Prostate gland (tissue), 2 donors: ENCODE data around the gene HS6ST2. TPM values are rescaled to one million over a fixed set of nuclear protein-coding genes. Genes with fewer than 3 reads are reported as not detected.

Experiments
- DNase-seq: peaks from one replicate; pipeline ENCODE4 v3.0.0-alpha.2; 2019; ENCODE audit warnings: low spot score
- H3K27ac ChIP-seq, 2 donors: fragments of 200-600 bp; sonication (generic); 2 replicates each; pipeline ENCODE4 v1.5.1; 2017 to 2019
- H3K27me3 ChIP-seq: fragments of 200-600 bp; sonication (generic); replicated peaks from 2 replicates; pipeline ENCODE4 v1.5.1; 2019; ENCODE audit not compliant: insufficient read depth
- H3K36me3 ChIP-seq, 2 donors: fragments of 200-600 bp; sonication (generic); 1 replicate in 1 of 2; 2 replicates in 1 of 2; pipeline versions ENCODE4 v1.5.1 to v1.8.1; 2017 to 2019
- H3K4me1 ChIP-seq: fragments of 200-600 bp; sonication (generic); replicated peaks from 2 replicates; pipeline ENCODE4 v1.5.1; 2019
- H3K4me3 ChIP-seq, 2 donors: fragments of 200-600 bp; sonication (generic); 2 replicates each; pipeline ENCODE4 v1.5.1; 2017 to 2019
- H3K9me3 ChIP-seq: fragments of 200-600 bp; sonication (generic); 2 replicates; pipeline ENCODE4 v1.5.1; 2017
- POLR2A ChIP-seq: fragments of 450-650 bp; IDR thresholded peaks from one replicate; pipeline ENCODE4 v1.6.1; 2016; ENCODE audit warnings: antibody characterized with exemption, mild to moderate bottlenecking
- POLR2AphosphoS5 ChIP-seq: sonication (generic); formaldehyde crosslinking; IDR thresholded peaks from one replicate; pipeline ENCODE4 v1.6.1; 2017; ENCODE audit warnings: antibody characterized with exemption
- WGBS: methylation state at CpG from one replicate; pipeline ENCODE4 v1.1.5; 2018; 5-methylcytosine and 5-hydroxymethylcytosine counted together
- intact Hi-C: fragments of 100-400 bp; cut with DNase I; formaldehyde crosslinking; loops from one replicate; pipeline ENCODE4 v1.14.2; 2022
- total RNA-seq, 2 donors: library from RNA; depleted of rRNA; stranded (reverse); fragments of >200 nt; gene quantifications; one replicate each; pipeline ENCODE4 v1.1.0, GENCODE V29; 2016
- TF ChIP-seq, protein P1 (sequence below), 4 experiments: fragments of 200-600 bp in 2 of 4; fragments of 450-650 bp in 2 of 4; sonication (generic) in 2 of 4; IDR thresholded peaks; 1 replicate in 3 of 4; 2 replicates in 1 of 4; pipeline ENCODE4 v1.5.1; 2016 to 2019; ENCODE audit warnings: antibody characterized with exemption in 4 of 4, mild to moderate bottlenecking in 2 of 4, moderate library complexity in 2 of 4

HS6ST2 gene
- total RNA-seq, 2 donors from 2014 or later: 1.1 to 6.1 TPM

DNA sequence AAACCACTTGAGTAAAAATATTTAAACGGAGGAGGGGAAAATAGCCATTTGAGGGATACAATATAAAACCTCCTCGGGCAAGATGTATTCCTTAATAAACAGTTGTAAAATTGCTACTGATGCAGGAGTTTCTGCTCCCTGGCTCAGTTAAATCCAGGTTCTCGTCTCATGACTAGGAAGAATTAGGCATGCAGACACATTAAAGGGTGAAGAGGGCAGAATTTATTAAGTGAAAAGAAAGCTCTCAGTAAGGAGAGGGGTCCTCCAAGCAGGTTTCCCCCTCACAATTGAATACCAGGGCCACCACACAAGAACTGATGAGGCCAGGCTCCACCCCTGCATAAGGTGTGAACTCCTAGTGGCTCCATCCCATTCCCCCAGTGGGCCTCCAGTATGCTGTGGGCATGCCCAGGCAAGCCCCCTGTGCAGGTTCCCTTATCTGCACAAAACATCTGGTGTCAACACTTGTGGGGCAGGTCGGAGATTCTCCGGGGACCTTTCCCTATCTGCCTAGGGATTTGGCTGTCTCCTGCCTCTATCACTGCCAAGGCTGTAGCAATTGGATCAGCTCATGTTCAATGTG lies 80.4 kb downstream of the HS6ST2 start:
- Histone ChIP-seq H3K27me3 (no peaks in the 10 kb centered on the region), H3K4me1 (no peaks in the 10 kb centered on the region), H3K9me3 (no peaks in the 10 kb centered on the region), H3K36me3 (no peaks in the 10 kb centered on the region), H3K27ac (no peak overlapping the region), H3K4me3 (no peak overlapping the region)
- intact Hi-C loops: no loop called here
- 39% methylated on average over 5 of the region's 5 CpGs for WGBS
- no peak for TF ChIP-seq POLR2A
- TF ChIP-seq, protein P1, sequence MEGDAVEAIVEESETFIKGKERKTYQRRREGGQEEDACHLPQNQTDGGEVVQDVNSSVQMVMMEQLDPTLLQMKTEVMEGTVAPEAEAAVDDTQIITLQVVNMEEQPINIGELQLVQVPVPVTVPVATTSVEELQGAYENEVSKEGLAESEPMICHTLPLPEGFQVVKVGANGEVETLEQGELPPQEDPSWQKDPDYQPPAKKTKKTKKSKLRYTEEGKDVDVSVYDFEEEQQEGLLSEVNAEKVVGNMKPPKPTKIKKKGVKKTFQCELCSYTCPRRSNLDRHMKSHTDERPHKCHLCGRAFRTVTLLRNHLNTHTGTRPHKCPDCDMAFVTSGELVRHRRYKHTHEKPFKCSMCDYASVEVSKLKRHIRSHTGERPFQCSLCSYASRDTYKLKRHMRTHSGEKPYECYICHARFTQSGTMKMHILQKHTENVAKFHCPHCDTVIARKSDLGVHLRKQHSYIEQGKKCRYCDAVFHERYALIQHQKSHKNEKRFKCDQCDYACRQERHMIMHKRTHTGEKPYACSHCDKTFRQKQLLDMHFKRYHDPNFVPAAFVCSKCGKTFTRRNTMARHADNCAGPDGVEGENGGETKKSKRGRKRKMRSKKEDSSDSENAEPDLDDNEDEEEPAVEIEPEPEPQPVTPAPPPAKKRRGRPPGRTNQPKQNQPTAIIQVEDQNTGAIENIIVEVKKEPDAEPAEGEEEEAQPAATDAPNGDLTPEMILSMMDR (IDR thresholded peaks at IDR 0.05): no peak
- no peak for TF ChIP-seq POLR2AphosphoS5
- DNase-seq: no peak

DNA sequence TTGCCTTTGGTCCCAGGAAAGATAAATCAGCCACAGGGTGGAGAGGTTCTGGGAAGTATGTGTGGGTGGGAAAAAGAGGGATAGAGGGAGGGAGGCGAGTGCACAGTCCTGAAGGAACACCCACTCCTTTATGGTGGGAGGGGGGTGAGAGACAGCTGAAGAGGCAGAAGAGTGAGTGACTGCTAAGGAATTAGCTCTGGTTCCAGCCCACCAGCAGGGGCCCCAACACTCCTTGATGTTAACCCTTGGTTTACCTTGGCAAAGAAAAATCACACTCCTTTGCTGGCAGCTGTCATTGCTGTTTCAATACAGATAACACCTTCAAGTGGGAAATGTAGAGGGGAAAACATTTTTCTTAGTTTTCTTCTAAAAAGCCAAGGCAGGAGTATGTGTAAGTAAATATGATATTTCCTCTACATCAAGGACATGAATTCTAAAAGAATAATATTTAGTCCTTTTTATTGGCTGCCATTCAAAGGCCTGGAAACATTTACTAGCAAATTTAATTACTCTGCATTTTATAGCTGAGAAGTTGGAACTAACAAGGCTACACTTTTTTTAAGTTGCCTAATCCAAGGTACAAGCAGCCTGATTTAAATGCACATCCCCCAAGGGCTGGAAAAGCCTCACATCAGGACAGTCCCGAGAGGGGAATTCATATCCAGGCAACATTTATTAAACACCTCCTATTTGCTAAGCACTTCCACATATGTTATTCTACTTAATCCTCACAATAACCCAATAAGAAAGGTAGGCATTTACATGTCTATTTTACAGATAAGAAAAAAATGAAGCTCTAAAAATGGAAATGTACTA lies 81.7 kb downstream of the HS6ST2 start:
- TF ChIP-seq POLR2A (no peak), POLR2AphosphoS5 (no peak)
- TF ChIP-seq, protein P1 (IDR thresholded peaks at IDR 0.05): no peak
- H3K9me3 ChIP-seq: no peaks in the 10 kb centered on the region
- H3K27me3 ChIP-seq: no peaks in the 10 kb centered on the region
- intact Hi-C loops: no loop called here
- 14% methylated on average over 2 of the region's 2 CpGs for WGBS
- no peak overlapping the region for H3K4me3 ChIP-seq
- H3K36me3 ChIP-seq: no peaks in the 10 kb centered on the region
- H3K27ac ChIP-seq: no peak overlapping the region
- DNase-seq: no peak
- H3K4me1 ChIP-seq: no peaks in the 10 kb centered on the region

DNA sequence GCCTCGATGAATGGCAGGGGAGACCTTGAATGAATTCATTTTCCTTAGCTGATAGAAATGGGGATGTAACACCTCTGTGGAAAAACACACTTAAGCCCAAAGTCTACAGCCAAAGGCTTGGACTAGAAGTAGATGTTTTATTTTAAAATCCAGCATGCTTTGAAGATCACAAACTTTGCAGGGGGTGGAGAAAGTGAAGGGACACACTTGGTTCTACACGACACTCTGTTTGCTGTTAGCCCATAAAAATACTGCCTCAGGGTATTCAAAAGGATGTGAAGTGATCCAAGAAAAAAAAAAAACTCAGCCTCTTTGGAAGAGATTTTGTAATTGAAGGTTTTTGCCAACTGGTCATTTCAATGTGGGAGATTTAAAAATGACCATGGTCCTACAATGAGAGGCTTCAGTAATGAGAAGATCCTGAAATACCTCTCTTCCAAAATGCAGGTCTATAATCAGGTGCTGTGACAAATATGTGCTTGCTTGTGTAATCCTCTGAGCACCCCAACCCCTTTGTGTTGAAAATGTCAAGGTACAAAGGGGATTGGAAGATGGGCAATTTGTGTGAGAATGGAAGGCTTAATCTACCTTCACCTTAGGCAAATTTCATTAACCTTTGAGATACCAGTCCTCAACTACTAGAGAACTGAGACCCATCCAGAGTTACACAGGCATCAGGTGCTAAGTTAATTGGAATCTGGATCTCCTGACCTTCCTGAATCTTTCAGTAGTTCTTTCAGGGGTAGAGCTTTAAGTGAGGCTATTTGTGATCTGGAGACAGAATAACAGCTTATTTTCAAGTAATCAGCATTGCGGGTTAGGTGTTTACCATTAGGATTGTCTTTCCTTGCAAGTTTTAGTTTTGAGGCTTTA lies 82.5 kb downstream of the HS6ST2 start:
- TF ChIP-seq, protein P1 (IDR thresholded peaks at IDR 0.05): no peak
- TF ChIP-seq POLR2AphosphoS5 (no peak), POLR2A (no peak)
- 12% methylated on average over 3 of the region's 3 CpGs for WGBS
- Histone ChIP-seq H3K9me3 (no peaks in the 10 kb centered on the region), H3K27me3 (no peaks in the 10 kb centered on the region), H3K4me1 (no peaks in the 10 kb centered on the region), H3K27ac (no peak overlapping the region), H3K36me3 (no peaks in the 10 kb centered on the region), H3K4me3 (no peak overlapping the region)
- DNase-seq: no peak
- intact Hi-C loops: no loop called here

DNA sequence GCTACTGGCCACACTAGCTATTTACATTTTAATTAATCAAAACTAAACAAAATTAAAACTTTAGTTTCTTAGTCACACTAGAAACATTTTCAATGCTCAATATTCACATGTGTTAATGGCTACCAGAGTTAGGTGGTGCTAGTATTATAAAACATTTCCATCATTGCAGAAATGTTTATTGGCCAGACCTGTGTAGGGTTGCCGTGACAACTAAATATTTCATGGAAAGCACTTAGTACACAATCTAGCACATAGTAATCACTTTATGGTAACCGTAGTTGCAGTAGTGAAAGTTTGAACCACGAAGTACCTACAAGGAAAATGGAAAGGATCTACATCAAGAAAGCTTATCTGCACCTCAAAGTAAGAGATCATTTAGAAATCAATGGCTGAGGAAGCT lies 95.9 kb downstream of the HS6ST2 start:
- no peaks in the 10 kb centered on the region for H3K27me3 ChIP-seq
- no peak overlapping the region for H3K27ac ChIP-seq
- H3K9me3 ChIP-seq: no peaks in the 10 kb centered on the region
- no peaks in the 10 kb centered on the region for H3K4me1 ChIP-seq
- intact Hi-C loops: no loop called here
- H3K4me3 ChIP-seq: no peak overlapping the region
- TF ChIP-seq POLR2AphosphoS5: no peak
- TF ChIP-seq, protein P1 (IDR thresholded peaks at IDR 0.05): no peak
- TF ChIP-seq POLR2A: no peak
- DNase-seq: no peak
- WGBS: 67% methylated on average over 3 of the region's 3 CpGs
- no peaks in the 10 kb centered on the region for H3K36me3 ChIP-seq
